ENCODE data around the gene ARIH1.
"Not testable (repeated sequence)": the region's sequence is repeated elsewhere in the genome, so short reads cannot be mapped to it uniquely, and the experiment has no call there.

DNA sequence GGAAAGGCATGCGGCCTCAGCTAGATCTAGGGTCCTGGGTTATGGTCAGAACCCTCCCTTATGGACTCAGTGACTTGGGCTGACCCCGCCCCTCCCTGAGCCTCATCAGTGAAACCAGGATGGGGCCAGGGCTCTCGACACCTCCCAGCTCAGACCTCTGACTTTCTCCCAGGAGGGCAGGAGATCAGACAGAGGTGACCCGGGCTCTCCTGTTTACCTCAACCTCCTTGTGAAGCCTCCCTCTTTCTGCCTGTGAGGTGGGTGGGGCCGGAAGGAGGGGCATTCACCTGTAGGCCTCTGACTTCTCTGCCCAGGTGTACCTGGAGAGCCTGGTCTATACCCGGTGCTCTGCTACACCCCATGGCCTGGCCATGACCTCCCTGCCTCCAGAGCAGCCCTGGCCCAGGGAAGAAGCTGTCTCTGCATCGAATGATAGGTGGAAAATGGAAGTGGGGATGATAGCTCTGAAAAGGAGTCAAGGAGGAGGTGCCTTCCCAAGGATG, 155.0 kb downstream of the ARIH1 start:
- TF ChIP-seq POLR2A, EP300 (IDR thresholded peaks at IDR 0.05): not testable (repeated sequence)
- TF ChIP-seq, protein P1, sequence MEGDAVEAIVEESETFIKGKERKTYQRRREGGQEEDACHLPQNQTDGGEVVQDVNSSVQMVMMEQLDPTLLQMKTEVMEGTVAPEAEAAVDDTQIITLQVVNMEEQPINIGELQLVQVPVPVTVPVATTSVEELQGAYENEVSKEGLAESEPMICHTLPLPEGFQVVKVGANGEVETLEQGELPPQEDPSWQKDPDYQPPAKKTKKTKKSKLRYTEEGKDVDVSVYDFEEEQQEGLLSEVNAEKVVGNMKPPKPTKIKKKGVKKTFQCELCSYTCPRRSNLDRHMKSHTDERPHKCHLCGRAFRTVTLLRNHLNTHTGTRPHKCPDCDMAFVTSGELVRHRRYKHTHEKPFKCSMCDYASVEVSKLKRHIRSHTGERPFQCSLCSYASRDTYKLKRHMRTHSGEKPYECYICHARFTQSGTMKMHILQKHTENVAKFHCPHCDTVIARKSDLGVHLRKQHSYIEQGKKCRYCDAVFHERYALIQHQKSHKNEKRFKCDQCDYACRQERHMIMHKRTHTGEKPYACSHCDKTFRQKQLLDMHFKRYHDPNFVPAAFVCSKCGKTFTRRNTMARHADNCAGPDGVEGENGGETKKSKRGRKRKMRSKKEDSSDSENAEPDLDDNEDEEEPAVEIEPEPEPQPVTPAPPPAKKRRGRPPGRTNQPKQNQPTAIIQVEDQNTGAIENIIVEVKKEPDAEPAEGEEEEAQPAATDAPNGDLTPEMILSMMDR (IDR thresholded peaks at IDR 0.05), result not testable (repeated sequence)
